Endothelial cell of umbilical vein (primary cell): ENCODE measurements around the gene DIAPH2. TPM values are rescaled to one million over a fixed set of nuclear protein-coding genes. Genes with fewer than 3 reads are reported as not detected.

Source experiments
- BruUV-seq: library from RNA; stranded (reverse); fragments of 400-500 nt; replicated peaks from 2 replicates; lab custom pipeline; 2021; lab: Mats Ljungman, UMichigan
- CTCF ChIA-PET: fragments of 300-600, 350-600 bp; sonication (Branson Sonifier 250); formaldehyde crosslinking; loops from one replicate; lab custom pipeline; 2021; ENCODE audit warnings: antibody characterized with exemption, inconsistent platforms; lab: Charles Lee
- POLR2A ChIA-PET: fragments of 300-600, 350-600 bp; sonication (Branson Sonifier 250); formaldehyde crosslinking; loops from one replicate; lab custom pipeline; 2021; ENCODE audit warnings: antibody characterized with exemption, inconsistent platforms; lab: Charles Lee
- DNase-seq: peaks from one replicate; pipeline ENCODE4 v3.0.0-alpha.2; 2011; ENCODE audit warnings: low read depth, low spot score
- FAIRE-seq: peaks from 2 replicates; lab custom pipeline; 2011; peaks lifted over from hg19 to GRCh38; lab: Jason Lieb, UNC
- H2AFZ ChIP-seq: 2 replicates; pipeline ENCODE4 v1.6.0; 2012; ENCODE audit warnings: low read depth, low read length, control low read depth, inconsistent platforms
- H3K27ac ChIP-seq: 2 replicates; pipeline ENCODE4 v1.5.1; 2011; ENCODE audit warnings: low read depth, mild to moderate bottlenecking, control low read depth, low read length, moderate library complexity; ENCODE audit not compliant: insufficient read depth
- H3K27me3 ChIP-seq, 2 experiments: 2 replicates each; pipeline versions ENCODE4 v1.6.0 to v1.6.1; 2011; ENCODE audit warnings: low read length in 2 of 2, mixed read lengths in 1 of 2; ENCODE audit not compliant: control insufficient read depth in 2 of 2, insufficient read depth in 2 of 2
- H3K36me3 ChIP-seq, 2 experiments: 2 replicates in 1 of 2; 3 replicates in 1 of 2; pipeline ENCODE4 v1.5.1; 2011; ENCODE audit warnings: low read length in 2 of 2, mild to moderate bottlenecking in 1 of 2, moderate library complexity in 1 of 2; ENCODE audit not compliant: control insufficient read depth in 2 of 2, insufficient read depth in 2 of 2; ENCODE audit errors: extremely low read depth in 1 of 2
- H3K4me1 ChIP-seq: 3 replicates; pipeline ENCODE4 v1.5.1; 2011; ENCODE audit warnings: mild to moderate bottlenecking, low read length; ENCODE audit not compliant: control insufficient read depth, insufficient read depth; ENCODE audit errors: extremely low read depth
- H3K4me2 ChIP-seq: 2 replicates; pipeline ENCODE4 v1.6.1; 2011; ENCODE audit warnings: low read length, control low read depth, mixed read lengths; ENCODE audit not compliant: insufficient read depth
- H3K4me3 ChIP-seq, 3 experiments: fragments of 200-600 bp in 1 of 3; sonication (generic), shearing (Covaris generic) in 1 of 3; replicated peaks in 1 of 3; 2 replicates each; pipeline ENCODE4 v1.5.1; 2011 to 2016; ENCODE audit warnings: control low read depth in 3 of 3, low read length in 3 of 3, mild to moderate bottlenecking in 2 of 3, inconsistent platforms in 1 of 3, low read depth in 1 of 3, moderate library complexity in 1 of 3; ENCODE audit not compliant: insufficient read depth in 1 of 3
- H3K79me2 ChIP-seq: 2 replicates; pipeline ENCODE4 v1.6.0; 2012; ENCODE audit warnings: low read length, inconsistent platforms; ENCODE audit not compliant: control insufficient read depth, insufficient read depth
- H3K9ac ChIP-seq: replicated peaks from 2 replicates; pipeline ENCODE3; 2011; ENCODE audit warnings: low read length, control low read depth; ENCODE audit not compliant: insufficient read depth; ENCODE audit errors: extremely low read depth
- H3K9me1 ChIP-seq: replicated peaks from 3 replicates; pipeline ENCODE4 v1.6.0; 2011; ENCODE audit warnings: mild to moderate bottlenecking, low read length; ENCODE audit not compliant: control insufficient read depth, insufficient read depth; ENCODE audit errors: extremely low read depth
- H3K9me3 ChIP-seq: replicated peaks from 2 replicates; pipeline ENCODE4 v1.5.1; 2012; ENCODE audit warnings: low read length, inconsistent platforms; ENCODE audit not compliant: control insufficient read depth, insufficient read depth
- H4K20me1 ChIP-seq: replicated peaks from 2 replicates; pipeline ENCODE3; 2011; ENCODE audit warnings: mild to moderate bottlenecking, low read length; ENCODE audit not compliant: control insufficient read depth, insufficient read depth; ENCODE audit errors: extremely low read depth
- EZH2 ChIP-seq: IDR thresholded peaks from 2 replicates; pipeline ENCODE4 v1.6.1; 2012; ENCODE audit warnings: borderline replicate concordance, low read depth, mild to moderate bottlenecking, moderate library complexity, low read length, inconsistent platforms; ENCODE audit not compliant: severe bottlenecking
- FOS ChIP-seq: IDR thresholded peaks from 2 replicates; pipeline ENCODE4 v1.6.1; 2011; ENCODE audit warnings: mild to moderate bottlenecking, low read length, moderate library complexity, borderline replicate concordance; ENCODE audit not compliant: insufficient read depth
- GATA2 ChIP-seq: IDR thresholded peaks from 2 replicates; pipeline ENCODE4 v1.7.0; 2011; ENCODE audit warnings: low read depth, mild to moderate bottlenecking, moderate library complexity, mixed read lengths, low read length; ENCODE audit not compliant: insufficient read length, insufficient read depth
- JUN ChIP-seq: IDR thresholded peaks from 2 replicates; pipeline ENCODE4 v1.6.1; 2011; ENCODE audit warnings: borderline replicate concordance, low read depth; ENCODE audit not compliant: insufficient read length, insufficient read depth
- MYC ChIP-seq: IDR thresholded peaks from one replicate; pipeline ENCODE4 v1.6.1; 2011; ENCODE audit warnings: mild to moderate bottlenecking, low read depth, low read length
- POLR2A ChIP-seq: IDR thresholded peaks from 2 replicates; pipeline ENCODE4 v1.6.1; 2012; ENCODE audit warnings: low read depth, mild to moderate bottlenecking, control low read depth, low read length
- POLR2AphosphoS5 ChIP-seq: IDR thresholded peaks from 2 replicates; pipeline ENCODE4 v1.6.1; 2012; ENCODE audit warnings: low read depth, mild to moderate bottlenecking, control low read depth, low read length, moderate library complexity; ENCODE audit not compliant: insufficient read depth
- dilution Hi-C: fragments of 300-500 bp; cut with MboI; formaldehyde crosslinking; loops from one replicate; pipeline ENCODE4 v1.15.0; 2019; ENCODE audit warnings: low sequenced_read_pairs; ENCODE audit not compliant: extremely low pct_ligation_motif_present
- intact Hi-C: fragments of 100-400 bp; cut with micrococcal nuclease; formaldehyde crosslinking; loops from one replicate; pipeline ENCODE4 v1.10.0; 2022
- polyA plus RNA-seq, 4 experiments: library from polyadenylated mRNA; depleted of rRNA in 3 of 4; stranded (reverse) in 3 of 4; unstranded in 1 of 4; fragments of >200 nt; gene quantifications; 2 replicates each; pipeline versions ENCODE4 v1.2.1 to v1.2.3, GENCODE V29; 2011 to 2012; ENCODE audit warnings: missing spikeins in 1 of 4
- total RNA-seq: library from RNA; stranded (reverse); gene quantifications from 2 replicates; pipeline ENCODE4 v1.2.3, GENCODE V29; 2021
- TF ChIP-seq, protein P1 (sequence below): IDR thresholded peaks from 2 replicates; pipeline ENCODE4 v1.6.1; 2011; ENCODE audit not compliant: insufficient read depth, insufficient read length
- TF ChIP-seq, protein P2 (sequence below), 2 donors: IDR thresholded peaks; 1 replicate in 1 of 2; 2 replicates in 1 of 2; pipeline ENCODE4 v1.5.1; 2011; ENCODE audit warnings: low read length in 2 of 2, mild to moderate bottlenecking in 2 of 2, moderate library complexity in 2 of 2, control low read depth in 1 of 2, inconsistent platforms in 1 of 2, low read depth in 1 of 2; ENCODE audit not compliant: insufficient read depth in 1 of 2; ENCODE audit errors: extremely low read depth in 1 of 2

The DIAPH2 gene
- total and polyA plus RNA-seq, 2 donors (not counting 3 experiments of a cell fraction or from before 2014, with no cell fraction given) = 3.0 to 30.0 TPM

DNA sequence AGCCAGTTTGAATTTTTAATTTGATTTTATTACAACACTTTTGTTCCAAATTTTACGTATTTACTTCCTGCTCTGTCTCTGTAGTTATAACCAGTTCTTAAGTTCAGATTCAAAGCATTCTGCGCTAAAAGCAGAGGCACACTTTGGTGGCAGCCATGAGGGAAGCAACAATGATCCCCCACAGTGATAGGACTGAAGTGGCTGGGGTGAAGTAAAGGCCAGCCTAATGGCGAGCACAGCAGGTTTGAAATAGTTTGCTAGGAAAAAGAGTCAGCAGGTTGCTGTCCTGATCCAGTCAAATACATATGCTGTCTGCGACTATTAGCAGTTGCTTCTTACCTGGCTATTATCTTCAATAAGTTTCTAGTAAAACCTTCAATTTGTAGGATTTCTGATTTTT, 375.4 kb downstream of the DIAPH2 start:
- POLR2A ChIA-PET = no interaction called here

More for the DNA sequence above, 375.4 kb downstream of the DIAPH2 start:
- dilution Hi-C loops = no loop called here
- Histone ChIP-seq H3K4me1 (no peaks in the 10 kb centered on the region), H2AFZ (no peak overlapping the region), H3K27me3 (no peaks in the 10 kb centered on the region), H3K9me3 (no peaks in the 10 kb centered on the region), H3K36me3 (no peaks in the 10 kb centered on the region), H3K27ac (no peak overlapping the region), H3K9ac (no peak overlapping the region), H3K4me2 (no peak overlapping the region), H4K20me1 (no peaks in the 10 kb centered on the region), H3K4me3 (no peak overlapping the region), H3K79me2 (no peaks in the 10 kb centered on the region), H3K9me1 (no peaks in the 10 kb centered on the region)
- DNase-seq = no peak
- BruUV-seq = no TSS peak
- FAIRE-seq = no peak
- CTCF ChIA-PET = no interaction called here
- intact Hi-C loops = no loop called here
- TF ChIP-seq MYC (no peak), EZH2 (no peak), FOS (no peak), GATA2 (no peak), POLR2A (no peak), POLR2AphosphoS5 (no peak), JUN (no peak)
- TF ChIP-seq, protein P1, sequence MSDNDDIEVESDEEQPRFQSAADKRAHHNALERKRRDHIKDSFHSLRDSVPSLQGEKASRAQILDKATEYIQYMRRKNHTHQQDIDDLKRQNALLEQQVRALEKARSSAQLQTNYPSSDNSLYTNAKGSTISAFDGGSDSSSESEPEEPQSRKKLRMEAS = no peak
- TF ChIP-seq, protein P2, sequence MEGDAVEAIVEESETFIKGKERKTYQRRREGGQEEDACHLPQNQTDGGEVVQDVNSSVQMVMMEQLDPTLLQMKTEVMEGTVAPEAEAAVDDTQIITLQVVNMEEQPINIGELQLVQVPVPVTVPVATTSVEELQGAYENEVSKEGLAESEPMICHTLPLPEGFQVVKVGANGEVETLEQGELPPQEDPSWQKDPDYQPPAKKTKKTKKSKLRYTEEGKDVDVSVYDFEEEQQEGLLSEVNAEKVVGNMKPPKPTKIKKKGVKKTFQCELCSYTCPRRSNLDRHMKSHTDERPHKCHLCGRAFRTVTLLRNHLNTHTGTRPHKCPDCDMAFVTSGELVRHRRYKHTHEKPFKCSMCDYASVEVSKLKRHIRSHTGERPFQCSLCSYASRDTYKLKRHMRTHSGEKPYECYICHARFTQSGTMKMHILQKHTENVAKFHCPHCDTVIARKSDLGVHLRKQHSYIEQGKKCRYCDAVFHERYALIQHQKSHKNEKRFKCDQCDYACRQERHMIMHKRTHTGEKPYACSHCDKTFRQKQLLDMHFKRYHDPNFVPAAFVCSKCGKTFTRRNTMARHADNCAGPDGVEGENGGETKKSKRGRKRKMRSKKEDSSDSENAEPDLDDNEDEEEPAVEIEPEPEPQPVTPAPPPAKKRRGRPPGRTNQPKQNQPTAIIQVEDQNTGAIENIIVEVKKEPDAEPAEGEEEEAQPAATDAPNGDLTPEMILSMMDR (IDR thresholded peaks at IDR 0.05; ENCODE audit: extremely low read depth in 1 of 2, insufficient read depth in 1 of 2, low read depth in 1 of 2, low read length in 2 of 2) = no peak
